Chondrocyte (in vitro differentiated cells): Measurements from ENCODE around the gene TUBA8. TPM values are rescaled to one million over a fixed set of nuclear protein-coding genes. Genes with fewer than 3 reads are reported as not detected.

Experiments
- DNase-seq: peaks from one replicate; pipeline ENCODE4 v3.0.0; 2021; ENCODE audit warnings: mixed read lengths, low spot score
- H3K27ac Mint-ChIP-seq: one replicate; pipeline ENCODE4 v1.8.0; 2021; ENCODE audit warnings: mild to moderate bottlenecking, moderate library complexity, mixed read lengths; ENCODE audit not compliant: unreplicated experiment
- H3K27me3 Mint-ChIP-seq: 2 replicates; pipeline ENCODE4 v1.8.0; 2021; ENCODE audit warnings: low read depth, mixed read lengths
- H3K36me3 Mint-ChIP-seq: 2 replicates; pipeline ENCODE4 v1.8.0; 2021; ENCODE audit warnings: low read depth, mixed read lengths
- H3K4me1 Mint-ChIP-seq: 2 replicates; pipeline ENCODE4 v1.8.0; 2021; ENCODE audit warnings: low read depth, mild to moderate bottlenecking, mixed read lengths
- H3K4me3 Mint-ChIP-seq: one replicate; pipeline ENCODE4 v1.8.0; 2021; ENCODE audit warnings: mild to moderate bottlenecking, moderate library complexity, mixed read lengths; ENCODE audit not compliant: unreplicated experiment
- H3K9me3 Mint-ChIP-seq: 2 replicates; pipeline ENCODE4 v1.8.0; 2021; ENCODE audit warnings: low read depth, mixed read lengths
- CTCF ChIP-seq: fragments of 200-600 bp; sonication (generic); IDR thresholded peaks from 2 replicates; pipeline ENCODE4 v1.5.0; 2021; ENCODE audit warnings: antibody characterized with exemption, mild to moderate bottlenecking, moderate library complexity
- total RNA-seq: library from RNA; stranded (reverse); gene quantifications from 3 replicates; pipeline ENCODE4 v1.2.1, GENCODE V29; 2021

Gene TUBA8
- total RNA-seq, 1 donor from 2014 or later = 1.2 TPM

GRCh38 chr22:18114495-18114894 lies 3.9 kb downstream of the TUBA8 start:
- Mint-ChIP-seq H3K27ac (no peak overlapping the region), H3K4me1 (peaks cover 19% of the 10 kb centered on the region)

DNA sequence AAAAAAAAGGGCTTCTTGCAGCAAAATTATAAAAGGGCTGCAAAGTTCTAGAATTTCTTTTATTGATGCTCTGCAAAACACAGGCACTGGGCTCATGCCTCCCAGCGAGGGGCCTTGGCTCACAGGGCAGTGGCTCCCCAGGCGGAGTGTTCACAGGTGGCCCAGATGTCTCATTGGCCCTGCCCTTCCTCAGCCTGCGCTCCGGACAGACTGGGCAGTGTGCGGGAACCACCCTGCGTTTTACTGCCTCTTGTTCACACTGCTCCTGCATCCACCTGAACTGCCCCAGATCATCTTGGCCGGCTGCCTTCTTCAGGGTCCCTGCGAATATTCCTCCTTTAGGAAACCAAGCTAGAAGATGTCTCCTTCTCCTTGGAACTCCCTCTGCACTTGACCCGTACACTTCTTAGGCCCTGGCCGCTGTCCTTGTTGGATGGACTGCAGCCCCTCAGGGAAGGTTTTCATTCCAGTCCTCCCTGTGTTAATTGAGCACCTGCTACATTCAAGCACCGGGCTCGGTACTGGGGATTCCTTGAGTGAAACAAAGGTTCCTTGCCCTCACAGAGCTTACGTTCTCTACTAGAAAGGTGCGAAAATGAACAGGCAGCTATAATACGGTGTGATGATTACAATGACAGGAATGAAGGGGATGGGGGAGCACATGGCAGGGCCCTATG lies 4.5 kb downstream of the TUBA8 start:
- no peak for TF ChIP-seq CTCF
- Mint-ChIP-seq H3K4me1 (peaks cover 17% of the 10 kb centered on the region), H3K9me3 (no peaks in the 10 kb centered on the region), H3K36me3 (no peaks in the 10 kb centered on the region), H3K27me3 (no peaks in the 10 kb centered on the region), H3K27ac (no peak overlapping the region), H3K4me3 (no peak overlapping the region)
- DNase-seq = no peak

More at GRCh38 chr22:18114495-18114894, 3.9 kb downstream of the TUBA8 start:
- no peak for DNase-seq
- Mint-ChIP-seq H3K27me3 (peaks cover 5% of the 10 kb centered on the region), H3K36me3 (no peaks in the 10 kb centered on the region), H3K9me3 (no peaks in the 10 kb centered on the region), H3K4me3 (no peak overlapping the region)
- no peak for TF ChIP-seq CTCF

- H3K4me3 Mint-ChIP-seq = no peak overlapping the region
- TF ChIP-seq CTCF = no peak
- DNase-seq = no peak
- H3K27ac Mint-ChIP-seq = no peak overlapping the region
- H3K9me3 Mint-ChIP-seq = no peaks in the 10 kb centered on the region
- no peaks in the 10 kb centered on the region for H3K36me3 Mint-ChIP-seq
- peaks cover 12% of the 10 kb centered on the region for H3K4me1 Mint-ChIP-seq
- H3K27me3 Mint-ChIP-seq = no peaks in the 10 kb centered on the region
Observed at GRCh38 chr22:18115906-18116371, 5.3 kb downstream of the TUBA8 start.

DNA sequence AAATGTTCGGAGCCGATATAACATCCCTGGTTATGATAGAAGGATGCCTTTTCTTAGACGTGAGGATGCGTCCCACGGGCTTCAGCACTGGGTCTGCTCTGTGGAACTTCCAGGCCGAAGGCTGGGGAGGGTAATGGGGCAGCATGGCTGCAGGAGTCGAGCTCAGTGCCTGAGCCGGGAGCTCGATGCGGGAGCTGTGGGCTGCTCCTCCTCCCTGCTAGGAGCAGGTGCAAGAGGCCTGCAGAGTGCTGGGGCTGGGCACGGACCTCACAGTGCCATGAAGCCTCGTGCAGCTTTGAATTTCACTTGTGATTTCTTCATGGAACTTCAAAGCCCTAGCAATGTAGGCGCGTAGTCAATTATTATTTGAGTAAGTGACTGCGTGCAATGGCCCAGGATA lies 6.0 kb downstream of the TUBA8 start:
- Mint-ChIP-seq H3K4me3 (no peak overlapping the region), H3K9me3 (no peaks in the 10 kb centered on the region), H3K27ac (no peak overlapping the region), H3K36me3 (no peaks in the 10 kb centered on the region), H3K27me3 (no peaks in the 10 kb centered on the region), H3K4me1 (peaks cover 11% of the 10 kb centered on the region)
- DNase-seq = no peak
- no peak for TF ChIP-seq CTCF

- Mint-ChIP-seq H3K4me1 (peaks cover 11% of the 10 kb centered on the region), H3K4me3 (no peak overlapping the region), H3K27ac (no peak overlapping the region), H3K27me3 (no peaks in the 10 kb centered on the region), H3K36me3 (no peaks in the 10 kb centered on the region), H3K9me3 (no peaks in the 10 kb centered on the region)
- no peak for DNase-seq
- TF ChIP-seq CTCF = no peak
Observed at GRCh38 chr22:18118345-18118915, 7.8 kb downstream of the TUBA8 start.
